Colonic mucosa (tissue), 4 donors: ENCODE results near the gene E2F7. TPM values are rescaled to one million over a fixed set of nuclear protein-coding genes. Genes with fewer than 3 reads are reported as not detected.
A peak's percentile ranks its signal among the peaks of the same experiment; 100 is the strongest.

Source experiments
- DNase-seq: peaks from one replicate; pipeline ENCODE4 v3.0.0-alpha.2; 2020
- H3K27ac ChIP-seq: fragments of 200-600 bp; one replicate; pipeline ENCODE4 v1.8.0; 2021
- H3K27me3 ChIP-seq: fragments of 200-600 bp; one replicate; pipeline ENCODE4 v1.8.0; 2021
- H3K36me3 ChIP-seq: fragments of 200-600 bp; one replicate; pipeline ENCODE4 v1.8.0; 2021
- H3K4me1 ChIP-seq: fragments of 200-600 bp; one replicate; pipeline ENCODE4 v1.8.0; 2021; ENCODE audit warnings: mild to moderate bottlenecking
- H3K4me3 ChIP-seq: fragments of 200-600 bp; one replicate; pipeline ENCODE4 v1.8.0; 2021
- H3K9ac ChIP-seq, 2 donors: one replicate each; pipeline ENCODE4 v1.7.0; 2013; ENCODE audit warnings: control low read depth in 2 of 2, low read depth in 2 of 2, low read length in 2 of 2
- H3K9me3 ChIP-seq: fragments of 200-600 bp; one replicate; pipeline ENCODE4 v1.8.0; 2021
- CTCF ChIP-seq: fragments of 200-600 bp; IDR thresholded peaks from one replicate; pipeline ENCODE4 v1.8.0; 2022; ENCODE audit warnings: antibody characterized with exemption, mild to moderate bottlenecking
- intact Hi-C: fragments of 100-400 bp; cut with DNase I; formaldehyde crosslinking; loops from one replicate; pipeline ENCODE4 v1.14.1; 2022
- total RNA-seq, 2 donors: library from RNA; stranded (reverse); fragmentation: NEBNext Ultra II Directional in 1 of 2; extraction: Animal tissue kit (Norgen Biotek cat#: 25700) in 1 of 2; gene quantifications; one replicate each; pipeline ENCODE4 v1.2.1, GENCODE V29; 2021
- donor health status: healthy.
- donor health status: DM: no; HTN: no; CAD: no.
- donor health status: DM: no; HTN: no; CAD: no.

The E2F7 gene
- total RNA-seq, 2 donors from 2014 or later: 2.4 to 9.1 TPM

GRCh38 chr12:77053259-77053658 is 12.1 kb downstream of the E2F7 start:
- H3K9me3 ChIP-seq: no peaks in the 10 kb centered on the region
- H3K4me3 ChIP-seq: no peak overlapping the region
- H3K27me3 ChIP-seq: no peaks in the 10 kb centered on the region
- H3K9ac ChIP-seq: no peak overlapping the region
- intact Hi-C loops: no loop called here
- DNase-seq: no peak
- H3K27ac ChIP-seq: no peak overlapping the region
- H3K4me1 ChIP-seq: no peaks in the 10 kb centered on the region
- no peaks in the 10 kb centered on the region for H3K36me3 ChIP-seq
- no peak for TF ChIP-seq CTCF

DNA sequence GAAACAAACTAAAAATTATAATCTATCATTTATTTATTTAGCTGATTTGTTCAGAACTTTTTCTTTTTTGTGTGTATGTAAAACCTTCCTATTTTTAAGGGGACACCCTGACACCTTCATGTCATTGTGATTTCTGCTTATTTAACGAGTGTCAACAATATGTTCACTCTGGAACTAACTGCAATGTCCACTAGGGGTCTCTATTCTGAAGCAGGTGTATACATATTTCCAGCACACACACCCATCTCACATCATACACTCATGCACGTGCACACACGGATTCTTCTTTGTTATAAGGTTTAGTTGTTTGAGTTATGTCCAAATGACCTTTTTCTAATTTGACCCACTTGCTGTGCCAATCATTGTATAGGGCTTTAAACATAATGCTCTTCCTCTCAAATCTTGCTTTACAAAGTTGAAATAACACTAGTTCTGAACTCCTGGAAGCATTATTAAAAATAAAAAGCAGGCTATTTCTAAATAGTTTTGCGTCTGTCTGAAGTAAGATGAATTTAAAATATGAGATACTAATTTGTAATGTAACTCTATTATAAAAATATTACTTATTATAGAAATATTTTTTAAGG is 15.5 kb downstream of the E2F7 start:
- TF ChIP-seq CTCF: peak; percentile 75
- DNase-seq: peak; percentile 23
- Histone ChIP-seq H3K27me3 (no peaks in the 10 kb centered on the region), H3K4me3 (no peak overlapping the region), H3K4me1 (no peaks in the 10 kb centered on the region), H3K9me3 (no peaks in the 10 kb centered on the region), H3K9ac (no peak overlapping the region), H3K27ac (no peak overlapping the region), H3K36me3 (no peaks in the 10 kb centered on the region)
- intact Hi-C loops: loop anchor here (2.0 kb wide), 1 partner anchor 635 kb away; no protein-coding TSS in a partner anchor

DNA sequence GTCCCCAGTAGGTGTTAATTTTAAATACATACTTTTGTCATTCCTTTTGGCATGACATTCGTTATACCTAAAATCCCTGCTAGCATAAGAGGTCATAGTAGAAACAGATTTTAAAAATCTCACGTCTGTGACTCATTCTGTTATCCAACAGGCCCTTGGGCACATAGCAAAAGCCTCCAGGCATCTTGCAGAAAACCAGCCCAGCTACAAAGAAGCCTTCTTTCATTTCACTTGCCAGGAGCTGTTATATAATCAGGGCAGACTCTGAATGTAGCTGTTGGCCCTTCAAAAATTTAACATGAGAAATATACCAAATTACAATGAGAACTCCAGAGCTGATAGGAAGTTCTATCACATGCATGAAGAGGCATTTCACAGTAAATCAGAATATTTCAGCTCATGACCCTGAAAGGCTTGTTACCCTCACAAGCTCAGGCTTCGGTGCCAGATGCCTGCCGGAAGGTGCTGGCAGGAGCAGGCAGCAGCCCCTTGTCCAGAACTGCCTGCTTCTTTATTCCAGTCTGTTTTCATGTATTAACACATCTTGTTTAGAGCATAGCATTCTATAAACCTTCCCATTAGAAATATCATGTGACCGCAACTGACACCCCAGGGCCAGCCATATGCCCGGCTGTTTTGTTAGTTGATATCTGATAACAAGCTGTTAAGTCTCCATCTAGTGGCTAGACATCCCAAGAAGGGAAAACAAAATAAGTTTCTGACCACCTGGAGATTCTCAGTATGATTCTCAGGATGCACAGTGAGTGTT is 17.8 kb downstream of the E2F7 start:
- Histone ChIP-seq H3K9ac (no peak overlapping the region), H3K27me3 (no peaks in the 10 kb centered on the region), H3K9me3 (no peaks in the 10 kb centered on the region), H3K27ac (no peak overlapping the region), H3K4me3 (no peak overlapping the region), H3K36me3 (no peaks in the 10 kb centered on the region), H3K4me1 (no peaks in the 10 kb centered on the region)
- intact Hi-C loops: loop anchor here (2.0 kb wide), 1 partner anchor 637 kb away; no protein-coding TSS in a partner anchor
- TF ChIP-seq CTCF: no peak
- no peak for DNase-seq

DNA sequence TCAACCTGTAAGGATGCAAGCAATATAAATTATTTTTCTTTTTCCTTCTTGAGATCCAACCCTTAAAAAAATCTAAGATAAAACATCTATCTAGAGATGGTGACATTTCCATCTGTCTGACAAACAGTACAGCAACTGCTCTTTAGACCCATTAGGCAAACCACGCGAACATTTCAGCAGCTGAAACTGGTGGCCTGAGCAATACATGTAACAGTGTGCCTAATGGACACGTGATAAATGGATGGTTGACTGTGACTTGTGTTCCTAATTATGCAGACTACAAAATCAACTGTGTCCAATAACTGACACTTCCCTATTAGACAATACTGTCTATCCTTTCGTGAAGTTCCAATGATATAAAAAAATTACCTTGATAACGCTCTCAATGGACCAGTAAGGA is 18.9 kb downstream of the E2F7 start:
- no peak for TF ChIP-seq CTCF
- DNase-seq: no peak
- H3K4me3 ChIP-seq: no peak overlapping the region
- intact Hi-C loops: no loop called here
- H3K9me3 ChIP-seq: no peaks in the 10 kb centered on the region
- H3K9ac ChIP-seq: no peak overlapping the region
- no peaks in the 10 kb centered on the region for H3K27me3 ChIP-seq
- no peak overlapping the region for H3K27ac ChIP-seq
- no peaks in the 10 kb centered on the region for H3K36me3 ChIP-seq
- no peaks in the 10 kb centered on the region for H3K4me1 ChIP-seq

DNA sequence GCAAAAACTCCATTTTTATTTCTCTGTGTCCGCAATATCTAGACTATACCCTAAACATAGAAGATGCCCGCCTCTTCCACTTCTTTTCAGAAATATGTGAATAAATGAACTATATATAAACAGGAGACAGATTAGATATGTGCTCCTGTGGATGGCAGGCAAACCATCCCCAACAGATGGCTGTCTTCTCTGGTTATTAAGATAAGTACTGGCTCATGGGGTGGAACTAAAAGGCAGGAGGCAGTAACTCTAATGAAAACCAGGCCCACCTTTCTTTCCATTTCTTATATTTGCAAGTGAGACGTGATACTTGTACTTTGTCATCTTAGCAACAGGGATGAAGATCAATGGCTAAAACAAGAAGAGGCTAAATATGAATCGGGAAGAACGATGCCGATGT is 20.2 kb downstream of the E2F7 start:
- H3K27me3 ChIP-seq: no peaks in the 10 kb centered on the region
- H3K27ac ChIP-seq: no peak overlapping the region
- H3K36me3 ChIP-seq: no peaks in the 10 kb centered on the region
- intact Hi-C loops: no loop called here
- no peaks in the 10 kb centered on the region for H3K4me1 ChIP-seq
- H3K9ac ChIP-seq: no peak overlapping the region
- DNase-seq: no peak
- no peaks in the 10 kb centered on the region for H3K9me3 ChIP-seq
- TF ChIP-seq CTCF: no peak
- no peak overlapping the region for H3K4me3 ChIP-seq
